HG03025 (cell line): Measurements from ENCODE around the gene CNOT6.
"Not testable (repeated sequence)": the region's sequence is repeated elsewhere in the genome, so short reads cannot be mapped to it uniquely, and the experiment has no call there.

Source experiments
- ATAC-seq: cut with Tn5 transposase; IDR thresholded peaks from one replicate; pipeline ENCODE4 v1.9.1; 2021; ENCODE audit warnings: mild to moderate bottlenecking, moderate library complexity; ENCODE audit not compliant: unreplicated experiment, low FRiP score

CNOT6 gene

DNA sequence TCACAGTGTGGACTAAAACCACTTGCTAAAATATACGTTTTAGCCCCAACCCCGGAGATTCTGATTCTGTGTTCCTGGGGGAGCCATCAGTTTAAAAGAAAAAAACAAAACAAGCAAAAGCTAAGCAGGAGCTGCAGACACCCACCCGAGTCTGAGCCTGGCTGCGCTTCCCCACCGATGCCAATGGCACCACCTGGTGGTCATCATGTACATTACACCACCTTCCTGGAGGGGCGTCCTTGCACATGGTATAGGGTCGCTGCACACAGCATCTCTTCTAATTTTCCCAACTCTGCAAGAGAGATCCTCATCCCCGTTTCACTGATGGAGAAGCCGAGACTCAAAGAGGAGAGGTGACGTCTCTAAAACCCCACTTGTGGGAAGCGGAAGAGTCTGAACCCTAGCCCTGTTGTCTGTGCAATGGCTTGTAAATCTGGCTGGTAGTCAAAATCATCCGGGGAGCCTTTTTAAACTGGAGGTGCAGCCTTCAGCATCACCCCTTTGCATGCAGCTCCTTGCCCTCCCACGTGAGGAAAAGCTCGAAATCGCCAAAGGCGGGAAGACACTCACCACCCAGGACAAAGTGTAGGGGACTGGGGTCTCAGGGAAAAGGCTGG, 23.1 kb upstream of the CNOT6 start:
- no peak for ATAC-seq

DNA sequence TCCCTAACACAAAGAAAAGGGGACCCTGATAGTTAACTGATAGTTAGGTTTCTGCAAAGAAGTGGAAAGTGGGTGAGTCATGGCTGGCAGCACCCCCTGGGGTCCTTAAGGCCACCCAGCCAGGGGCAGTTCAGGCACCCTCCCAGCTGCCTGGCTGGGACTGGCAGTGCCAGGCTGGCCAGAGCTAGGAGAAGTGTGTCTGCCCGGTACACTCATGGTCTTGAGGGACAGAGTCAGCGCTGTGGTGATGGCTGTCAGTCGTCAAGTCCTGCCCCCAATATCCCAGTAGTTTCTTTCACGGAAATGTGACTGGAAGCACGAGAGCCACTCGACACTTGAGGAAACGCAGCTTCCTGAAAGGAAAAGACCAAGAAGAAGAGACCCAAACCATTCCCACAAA, 22.3 kb upstream of the CNOT6 start:
- no peak for ATAC-seq

DNA sequence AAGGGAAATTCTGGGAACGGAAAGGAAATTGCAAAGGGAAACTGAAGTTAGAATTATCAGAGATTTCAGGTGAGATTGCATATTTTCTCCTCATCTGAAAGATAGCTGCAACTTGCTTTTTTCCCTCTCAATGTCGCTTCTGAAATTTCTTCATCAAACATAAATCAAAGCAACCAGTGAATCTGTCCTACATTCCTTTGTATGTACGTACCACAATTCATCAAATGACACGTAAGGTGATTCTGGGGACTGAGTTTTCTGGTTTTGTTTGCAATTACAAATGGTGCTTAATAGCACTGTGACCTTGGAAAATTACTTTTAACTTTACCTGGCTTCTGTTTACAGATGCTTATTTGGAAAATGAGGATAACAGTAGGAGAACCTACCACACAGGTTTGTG, 21.9 kb upstream of the CNOT6 start:
- ATAC-seq, result no peak

DNA sequence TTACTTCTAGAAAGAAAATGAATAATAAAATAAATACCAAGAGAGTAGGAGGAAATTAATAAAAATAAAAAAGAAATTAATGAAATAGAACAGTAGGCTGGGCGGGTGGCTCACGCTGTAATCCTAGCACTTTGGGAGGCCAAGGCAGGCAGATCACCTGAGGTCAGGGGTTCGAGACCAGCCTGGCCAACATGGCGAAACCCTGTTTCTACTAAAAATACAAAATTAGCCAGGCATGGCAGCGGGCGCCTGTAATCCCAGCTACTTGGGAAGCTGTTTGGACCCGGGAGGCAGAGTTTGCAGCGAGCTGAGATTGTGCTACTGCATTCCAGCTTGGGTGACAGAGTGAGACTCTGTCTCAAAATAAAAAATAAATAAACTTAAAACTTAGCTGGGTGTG, 20.8 kb upstream of the CNOT6 start:
- ATAC-seq, result not testable (repeated sequence)

DNA sequence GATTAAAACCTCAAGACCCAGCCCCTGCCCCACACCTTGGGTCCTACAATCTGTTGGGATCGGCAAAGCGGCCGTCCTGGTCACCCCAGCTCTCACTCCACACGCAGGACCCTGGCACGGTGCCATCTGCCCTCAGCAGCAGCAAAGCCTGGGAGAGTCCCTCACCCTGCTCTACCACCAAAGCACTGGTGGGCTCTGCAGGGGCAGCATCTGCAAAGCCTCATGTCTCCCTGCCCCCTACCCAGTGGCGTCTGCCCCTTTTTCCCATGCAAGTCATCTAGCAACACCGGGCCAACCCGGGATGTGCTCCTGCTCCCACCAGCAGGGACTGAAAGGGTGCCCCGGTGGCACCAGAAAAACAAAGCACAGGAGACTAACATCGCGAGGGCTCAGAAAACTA, 19.6 kb upstream of the CNOT6 start:
- no peak for ATAC-seq

DNA sequence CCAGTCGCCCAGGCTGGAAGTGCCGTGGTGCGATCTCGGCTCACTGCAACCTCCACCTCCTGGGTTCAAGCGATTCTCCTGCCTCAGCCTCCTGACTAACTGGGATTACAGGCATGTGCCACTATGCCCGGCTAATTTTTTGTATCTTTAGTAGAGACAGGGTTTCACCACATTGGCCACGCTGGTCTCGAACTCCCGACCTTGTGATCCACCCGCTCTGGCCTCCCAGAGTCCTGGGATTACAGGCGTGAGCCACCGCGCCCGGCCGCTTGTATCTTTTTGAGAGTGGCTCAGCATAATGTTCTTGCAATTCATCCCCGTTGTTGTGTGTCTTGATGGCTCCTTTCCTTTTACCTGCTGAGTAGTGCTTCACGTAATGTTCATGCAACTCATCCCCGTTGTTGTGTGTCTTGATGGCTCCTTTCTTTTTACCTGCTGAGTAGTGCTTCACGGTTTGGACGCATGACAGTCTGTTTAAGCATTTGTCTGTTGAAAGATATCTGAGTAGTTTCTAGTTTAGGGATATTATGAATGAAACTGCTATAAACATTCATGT, 18.1 kb upstream of the CNOT6 start:
- ATAC-seq, result not testable (repeated sequence)

DNA sequence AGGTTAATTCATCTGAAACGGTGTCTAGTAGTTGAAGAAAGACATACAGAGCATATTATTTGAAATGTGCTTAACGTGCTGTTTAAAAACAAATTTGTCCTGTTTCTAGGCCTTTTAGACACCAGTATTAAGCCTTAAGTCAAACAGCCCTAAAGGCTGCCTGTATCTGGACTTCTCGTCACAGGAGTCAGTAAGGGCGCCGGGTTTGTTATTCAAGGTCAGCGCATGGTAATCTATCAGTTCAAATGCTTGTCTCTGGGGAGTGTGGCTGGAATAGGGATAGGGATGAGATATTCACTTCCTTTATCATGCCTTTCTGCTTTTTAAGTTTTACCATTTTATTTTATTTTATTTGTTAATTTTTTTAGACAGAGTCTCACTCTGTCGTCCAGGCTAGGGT, 9.4 kb upstream of the CNOT6 start:
- no peak for ATAC-seq

DNA sequence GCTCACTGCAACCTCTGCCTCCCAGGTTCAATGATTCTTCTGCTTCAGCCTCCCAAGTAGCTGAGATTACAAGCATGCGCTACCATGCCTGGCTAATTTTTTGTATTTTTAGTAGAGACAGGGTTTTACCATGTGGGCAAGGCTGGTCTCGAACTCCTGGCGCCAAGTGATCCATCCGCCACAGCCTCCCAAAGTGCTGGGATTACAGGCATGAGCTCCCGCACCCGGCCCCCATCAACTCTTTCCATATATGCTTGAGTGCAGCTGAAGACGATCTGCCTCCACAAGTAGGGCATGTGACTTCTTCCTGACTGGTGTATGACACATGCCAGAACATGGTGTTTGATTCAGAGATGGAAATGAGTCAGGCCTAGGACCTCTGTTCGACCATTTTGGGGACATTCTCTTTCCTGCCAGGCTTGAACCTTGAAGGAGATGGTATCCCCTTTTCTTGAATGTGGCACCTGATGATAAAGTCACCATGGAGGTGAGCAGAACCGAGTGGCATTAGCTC, 7.5 kb upstream of the CNOT6 start:
- no peak for ATAC-seq

DNA sequence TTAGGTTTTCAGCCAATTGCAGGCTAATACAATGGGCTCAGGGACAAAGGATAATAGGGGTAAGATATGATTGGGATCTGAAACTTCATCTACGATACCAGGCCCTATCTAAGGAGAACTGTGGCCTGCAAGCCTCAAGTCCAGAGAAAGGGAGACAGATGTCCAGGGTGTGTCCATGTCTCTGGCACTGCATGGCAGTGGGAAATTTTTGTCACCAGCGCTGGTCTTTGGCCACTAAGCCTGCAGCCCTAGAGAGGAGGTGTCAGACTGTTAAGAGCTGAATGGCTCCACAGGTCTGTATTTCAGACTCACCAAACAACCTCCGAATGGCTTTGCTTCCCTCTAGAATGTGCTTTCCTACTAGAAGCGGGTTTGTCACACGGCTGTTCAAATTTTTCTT, 6.6 kb upstream of the CNOT6 start:
- no peak for ATAC-seq

DNA sequence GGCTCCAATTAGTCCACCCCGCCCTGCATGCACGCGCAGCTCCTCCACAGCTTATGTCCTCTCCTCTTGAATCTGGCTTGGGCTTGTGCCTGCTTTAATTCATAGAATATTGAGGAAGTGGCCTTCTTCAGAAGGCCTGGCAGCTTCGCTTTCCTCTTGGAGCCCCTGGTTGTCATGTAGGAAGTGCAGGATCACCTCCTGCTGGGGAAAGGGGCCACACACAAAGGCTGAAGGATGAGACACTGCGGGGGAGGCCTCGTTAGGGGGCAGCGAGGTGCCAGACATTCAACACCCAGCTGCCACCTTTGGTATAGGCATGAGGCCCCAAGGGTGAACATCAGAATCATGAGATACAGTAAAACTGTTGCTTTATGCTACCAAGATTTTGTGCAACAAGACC, 2.7 kb upstream of the CNOT6 start:
- no peak for ATAC-seq

DNA sequence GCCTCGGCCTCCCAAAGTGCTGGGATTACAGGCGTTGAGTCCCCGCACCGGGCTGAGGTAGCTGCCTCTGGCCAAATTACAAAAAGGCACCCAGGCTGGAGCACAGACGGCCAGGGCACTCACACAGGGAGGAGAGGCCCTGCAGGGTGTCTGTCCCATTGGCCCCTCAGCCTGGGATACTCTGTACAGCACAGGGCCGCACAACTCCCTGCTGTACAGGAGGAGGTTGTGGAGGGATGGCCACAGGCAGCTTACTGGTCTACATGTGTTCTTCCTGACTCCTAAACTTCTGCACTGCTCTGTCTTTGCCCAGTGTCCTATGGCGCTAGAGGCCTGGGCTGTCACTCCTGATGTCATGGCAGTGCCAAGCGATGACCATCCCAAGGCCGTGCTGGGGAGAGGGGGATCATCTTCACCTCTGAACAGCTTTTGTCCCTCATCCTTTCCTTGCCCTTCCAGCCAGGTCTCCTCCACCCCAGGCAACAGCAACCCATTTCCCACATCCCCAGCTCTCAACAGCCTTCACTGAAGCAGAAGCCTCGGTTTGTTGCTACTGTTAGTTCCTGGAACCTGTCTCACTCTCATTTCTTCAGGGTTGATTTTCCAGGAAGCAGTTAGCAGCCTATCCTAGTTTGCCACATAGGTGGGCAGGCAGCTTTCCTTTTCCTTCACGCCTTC, 1.8 kb upstream of the CNOT6 start:
- no peak for ATAC-seq

DNA sequence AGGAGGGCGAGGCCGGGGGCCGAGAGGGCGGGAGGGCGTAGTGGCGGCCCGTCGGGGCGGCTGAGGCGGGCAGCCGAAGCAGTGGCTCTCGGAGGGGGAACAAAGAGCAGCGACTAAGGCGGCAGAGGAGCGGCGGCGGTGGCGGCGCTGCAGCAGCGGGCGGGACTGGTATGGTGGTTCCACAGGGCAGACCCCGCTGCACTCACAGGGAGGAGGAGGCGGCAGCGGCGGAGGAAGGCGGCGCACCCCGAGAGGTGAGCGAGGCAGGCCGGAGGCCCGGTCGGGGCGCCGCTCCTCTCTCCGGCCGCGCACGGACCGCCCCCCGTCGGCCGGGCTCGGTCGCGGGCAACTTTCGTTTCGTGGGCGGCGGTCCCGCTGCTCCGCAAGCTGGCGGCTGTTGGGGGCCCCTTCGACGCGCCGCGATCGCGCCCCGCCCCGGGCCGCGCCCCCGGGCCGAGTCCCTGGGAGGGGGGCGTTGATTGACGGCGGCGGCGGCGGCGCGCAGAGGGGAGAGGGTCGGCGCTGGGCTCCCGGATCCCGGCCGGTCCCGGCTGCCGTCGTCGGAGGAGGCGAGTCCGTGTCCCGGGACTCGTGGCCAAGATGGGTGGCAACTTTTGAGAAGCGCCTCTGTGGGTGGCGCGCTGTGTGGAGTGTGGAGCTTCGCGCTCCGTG, 467 bp downstream of the CNOT6 start:
- ATAC-seq, result peak; percentile 32

DNA sequence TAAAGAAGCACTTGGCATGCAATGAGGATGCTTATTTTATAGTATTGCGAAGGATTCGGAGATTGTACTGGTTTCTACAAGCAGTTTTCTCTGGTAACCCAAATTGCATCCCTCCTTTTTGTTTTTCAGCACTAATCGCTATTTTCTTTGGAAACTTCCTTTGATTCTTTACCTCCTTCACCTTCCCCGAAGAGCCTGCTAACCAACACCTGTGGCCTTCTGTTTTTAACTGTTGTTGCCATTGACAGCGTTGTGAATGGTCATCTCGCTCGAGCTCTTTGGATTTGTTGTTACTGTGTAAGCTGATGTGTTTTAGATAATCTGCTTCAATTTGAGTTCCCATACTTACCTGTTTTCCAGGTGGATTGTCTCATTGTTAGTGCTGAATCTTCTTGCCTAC, 1.1 kb downstream of the CNOT6 start:
- no peak for ATAC-seq

DNA sequence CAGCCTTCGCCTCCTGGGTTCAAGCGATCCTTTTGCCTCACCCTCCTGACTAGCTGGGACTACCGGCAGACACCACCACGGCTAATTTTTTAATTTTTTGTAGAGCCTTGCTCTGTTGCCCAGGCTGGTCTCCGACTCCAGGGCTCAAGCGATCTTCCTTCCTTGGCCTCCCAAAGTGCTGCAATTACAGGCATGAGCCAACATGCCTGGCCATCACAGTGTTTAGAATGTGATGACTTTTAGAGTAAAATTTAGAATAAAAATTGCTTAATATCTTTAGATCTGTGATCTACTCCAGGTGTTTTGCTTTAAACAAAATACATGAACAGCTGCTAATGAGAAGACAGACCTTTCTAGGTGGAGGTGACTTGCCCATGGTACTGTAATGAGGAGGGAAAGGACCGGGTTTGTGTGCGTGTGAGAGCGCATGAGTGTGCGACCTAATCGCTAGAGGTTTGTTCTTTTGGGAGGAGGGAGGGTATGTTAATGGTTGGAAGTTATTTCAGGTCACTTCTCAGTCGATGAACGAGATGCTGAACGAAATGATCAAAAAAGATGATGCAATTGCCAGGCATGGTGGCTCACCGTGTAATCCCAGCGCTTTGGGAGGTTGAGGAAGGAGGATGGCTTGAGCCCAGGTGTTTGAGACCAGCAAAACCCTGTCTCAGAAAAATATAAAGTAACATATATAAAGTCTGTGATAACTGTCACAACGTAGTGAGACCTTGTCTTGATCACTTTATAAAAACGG, 2.0 kb downstream of the CNOT6 start:
- no peak for ATAC-seq

DNA sequence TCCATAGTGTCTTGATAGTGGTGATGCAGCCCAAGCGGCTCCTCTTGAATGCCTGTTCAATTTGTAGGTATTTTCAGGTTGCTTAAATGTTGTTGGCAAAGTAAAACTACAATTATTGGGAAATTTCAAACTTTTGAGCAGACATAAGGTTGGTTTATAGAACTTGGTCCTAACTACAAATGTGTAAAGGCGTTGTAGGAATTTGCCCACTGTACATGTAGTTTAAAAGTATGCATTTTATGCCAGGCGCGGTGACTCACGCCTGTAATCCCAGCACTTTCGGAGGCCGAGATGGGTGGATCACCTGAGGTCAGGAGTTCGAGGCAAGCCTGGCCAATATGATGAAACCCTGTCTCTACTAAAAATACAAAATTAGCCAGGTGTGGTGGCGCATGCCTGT, 2.6 kb downstream of the CNOT6 start:
- ATAC-seq, result not testable (repeated sequence)

DNA sequence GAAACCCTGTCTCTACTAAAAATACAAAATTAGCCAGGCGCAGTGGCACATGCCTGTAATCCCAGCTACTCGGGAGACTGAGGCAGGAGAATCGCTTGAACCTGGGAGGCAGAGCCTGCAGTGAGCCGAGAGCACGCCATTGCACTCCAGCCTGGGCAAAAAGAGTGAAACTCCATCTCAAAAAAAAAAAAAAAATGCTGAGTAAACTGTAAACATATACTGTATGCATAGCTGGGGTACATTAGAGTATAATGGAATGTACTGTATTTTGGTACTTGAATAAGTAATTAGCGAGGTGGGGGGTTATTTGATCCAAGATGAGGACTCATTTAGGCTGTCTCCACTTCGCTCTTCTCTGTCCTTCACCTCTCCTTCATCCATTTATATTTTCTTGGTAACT, 3.7 kb downstream of the CNOT6 start:
- ATAC-seq, result not testable (repeated sequence)

DNA sequence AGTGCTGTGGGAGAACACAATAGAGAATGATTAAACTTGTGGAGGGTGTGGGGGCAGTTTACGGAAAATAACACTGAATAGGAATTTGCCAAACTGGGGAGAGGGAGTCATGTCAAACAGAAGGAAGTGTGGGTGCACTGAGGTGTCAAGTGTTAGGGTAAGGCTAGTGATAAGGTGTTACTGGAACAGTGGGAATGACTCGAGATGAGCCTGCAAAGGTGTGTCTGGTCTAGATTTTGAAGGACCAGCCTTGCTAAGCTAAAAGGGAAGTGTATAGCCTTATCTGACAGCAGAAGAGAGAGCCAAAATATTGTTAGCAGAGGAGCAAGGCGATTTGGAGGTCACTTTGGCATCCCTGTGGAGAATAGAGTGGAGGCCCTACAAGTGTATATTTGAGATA, 4.2 kb downstream of the CNOT6 start:
- no peak for ATAC-seq

DNA sequence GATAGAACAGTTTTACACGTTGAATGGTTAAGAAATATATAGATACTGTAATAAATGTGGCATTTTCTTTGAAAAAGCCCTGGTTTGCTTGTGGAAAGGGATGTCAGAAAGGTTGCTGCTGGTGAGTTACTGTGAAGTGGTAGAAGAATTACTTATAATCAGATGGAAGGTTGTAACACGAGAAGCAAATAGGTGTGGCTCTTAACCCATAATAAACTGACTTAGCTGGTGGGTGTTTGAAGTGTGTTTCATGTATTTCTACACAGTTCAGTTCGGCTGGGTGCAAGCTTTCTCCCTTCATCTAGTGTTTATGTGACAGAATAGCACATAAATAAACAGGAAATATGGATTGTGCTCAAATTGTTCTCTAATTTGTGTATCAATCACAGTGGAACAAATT, 5.5 kb downstream of the CNOT6 start:
- ATAC-seq, result no peak

DNA sequence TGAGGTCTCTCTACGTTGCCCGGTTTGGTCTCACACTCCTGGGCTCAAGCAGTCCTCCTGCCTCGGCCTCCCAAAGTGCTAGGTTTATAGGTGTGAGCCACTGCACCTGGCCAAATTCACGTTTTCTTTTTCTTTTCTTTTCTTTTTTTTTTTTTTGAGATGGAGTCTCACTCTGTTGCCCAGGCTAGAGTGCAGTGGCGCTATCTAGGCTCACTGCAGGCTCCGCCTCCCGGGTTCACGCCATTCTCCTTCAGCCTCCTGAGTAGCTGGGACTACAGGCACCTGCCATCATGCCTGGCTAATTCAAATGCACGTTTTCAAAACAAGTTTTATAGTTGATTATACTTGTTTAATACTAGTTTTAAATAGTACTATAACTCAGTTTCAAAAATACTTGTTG, 6.1 kb downstream of the CNOT6 start:
- ATAC-seq, result not testable (repeated sequence)

DNA sequence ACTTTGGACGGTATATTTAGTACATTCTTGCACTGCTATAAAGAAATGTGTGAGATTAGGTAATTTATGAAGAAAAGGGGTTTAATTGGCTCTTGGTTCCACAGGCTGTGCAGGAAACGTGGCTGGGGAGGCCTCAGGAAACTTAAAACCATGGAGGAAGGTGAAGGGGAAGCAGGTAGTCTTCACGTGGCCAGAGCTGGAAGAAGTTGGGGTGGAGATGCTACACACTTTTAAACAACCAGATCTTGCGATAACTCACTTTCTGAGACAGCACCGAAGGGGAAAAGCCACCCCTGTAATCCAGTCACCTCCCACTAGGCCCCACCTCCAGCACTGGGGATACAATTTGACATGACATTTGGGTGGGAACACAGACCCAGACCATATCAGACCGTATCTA, 13.5 kb downstream of the CNOT6 start:
- ATAC-seq, result no peak

DNA sequence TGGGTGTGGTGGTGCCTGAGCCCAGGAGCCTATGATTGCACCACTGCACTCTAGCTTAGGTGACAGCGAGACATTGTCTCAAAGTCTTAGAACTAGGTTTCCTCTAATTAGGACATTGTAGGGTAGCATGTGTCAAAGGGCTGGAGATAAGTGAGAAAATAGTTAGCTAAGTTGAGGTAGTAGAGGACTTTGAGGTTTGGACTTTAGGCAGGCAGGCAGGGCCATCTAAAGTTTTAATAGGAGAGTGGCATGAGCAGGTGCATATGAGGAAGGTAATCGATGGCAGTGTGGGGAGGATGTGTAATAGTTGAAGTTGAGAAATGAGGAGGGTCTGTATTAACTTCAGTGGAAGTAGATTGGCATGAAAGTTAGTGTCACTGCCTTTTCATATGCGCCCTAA, 21.1 kb downstream of the CNOT6 start:
- ATAC-seq, result no peak
